ENCODE measurements around the gene CRTAC1. TPM values are rescaled to one million over a fixed set of nuclear protein-coding genes. Genes with fewer than 3 reads are reported as not detected.

Gene CRTAC1
- total RNA-seq, 1 experiment from 2014 or later = not detected

GRCh38 chr10:97896756-97897358 is 133.6 kb downstream of the CRTAC1 start:
- no peak for DNase-seq (ENCODE audit: low spot score)

- DNase-seq (ENCODE audit: low spot score) = no peak
Observed at GRCh38 chr10:97895915-97896314, 134.5 kb downstream of the CRTAC1 start.

GRCh38 chr10:97895084-97895483 is 135.3 kb downstream of the CRTAC1 start:
- no peak for DNase-seq (ENCODE audit: low spot score)

- no peak for DNase-seq (ENCODE audit: low spot score)
Observed at GRCh38 chr10:97894092-97894491, 136.3 kb downstream of the CRTAC1 start.

- no peak for DNase-seq (ENCODE audit: low spot score)
Observed at GRCh38 chr10:97892939-97893338, 137.5 kb downstream of the CRTAC1 start.

- DNase-seq (ENCODE audit: low spot score) = no peak
Observed at GRCh38 chr10:97892506-97892905, 137.9 kb downstream of the CRTAC1 start.

- DNase-seq (ENCODE audit: low spot score) = no peak
Observed at GRCh38 chr10:97891497-97892167, 138.8 kb downstream of the CRTAC1 start.

- DNase-seq (ENCODE audit: low spot score) = peak; percentile 94
Observed at GRCh38 chr10:97889461-97890265, 140.8 kb downstream of the CRTAC1 start.

- peak; percentile 92 for DNase-seq (ENCODE audit: low spot score)
Observed at GRCh38 chr10:97888641-97889262, 141.7 kb downstream of the CRTAC1 start.

- DNase-seq (ENCODE audit: low spot score) = no peak
Observed at GRCh38 chr10:97888134-97888533, 142.3 kb downstream of the CRTAC1 start.

GRCh38 chr10:97887399-97887798 is 143.0 kb downstream of the CRTAC1 start:
- DNase-seq (ENCODE audit: low spot score) = peak; percentile 44

GRCh38 chr10:97886286-97886685 is 144.1 kb downstream of the CRTAC1 start:
- no peak for DNase-seq (ENCODE audit: low spot score)

- DNase-seq (ENCODE audit: low spot score) = no peak
Observed at GRCh38 chr10:97883092-97883485, 147.3 kb downstream of the CRTAC1 start.

GRCh38 chr10:97882142-97883091 is 148.0 kb downstream of the CRTAC1 start:
- peak; percentile 100 for DNase-seq (ENCODE audit: low spot score)

GRCh38 chr10:97880109-97880508 is 150.3 kb downstream of the CRTAC1 start:
- DNase-seq (ENCODE audit: low spot score) = no peak

- DNase-seq (ENCODE audit: low spot score) = no peak
Observed at GRCh38 chr10:97879241-97879640, 151.2 kb downstream of the CRTAC1 start.

- no peak for DNase-seq (ENCODE audit: low spot score)
Observed at GRCh38 chr10:97876402-97876801, 154.0 kb downstream of the CRTAC1 start.

- no peak for DNase-seq (ENCODE audit: low spot score)
Observed at GRCh38 chr10:97875391-97875790, 155.0 kb downstream of the CRTAC1 start.

- DNase-seq (ENCODE audit: low spot score) = no peak
Observed at GRCh38 chr10:97874332-97874731, 156.1 kb downstream of the CRTAC1 start.

GRCh38 chr10:97873569-97873968 is 156.9 kb downstream of the CRTAC1 start:
- DNase-seq (ENCODE audit: low spot score) = no peak

- DNase-seq (ENCODE audit: low spot score) = no peak
Observed at GRCh38 chr10:97870990-97871389, 159.4 kb downstream of the CRTAC1 start.

Data from A172 (cell line).